ENCODE data around the gene CHRNA4.

The CHRNA4 gene

GRCh38 chr20:63360850-63361518 is at the start of gene CHRNA4:
TSS of gene CHRNA4 (minus strand) at chr20:63361349. CDS start at chr20:63361165, 184 bp downstream.
- no peak for DNase-seq (ENCODE audit: low read depth)

GRCh38 chr20:63409834-63410435 is 48.8 kb upstream of the CHRNA4 start:
- DNase-seq (ENCODE audit: low read depth): no peak

- no peak for DNase-seq (ENCODE audit: low read depth)
Observed at GRCh38 chr20:63409066-63409833, 48.1 kb upstream of the CHRNA4 start.

DNA sequence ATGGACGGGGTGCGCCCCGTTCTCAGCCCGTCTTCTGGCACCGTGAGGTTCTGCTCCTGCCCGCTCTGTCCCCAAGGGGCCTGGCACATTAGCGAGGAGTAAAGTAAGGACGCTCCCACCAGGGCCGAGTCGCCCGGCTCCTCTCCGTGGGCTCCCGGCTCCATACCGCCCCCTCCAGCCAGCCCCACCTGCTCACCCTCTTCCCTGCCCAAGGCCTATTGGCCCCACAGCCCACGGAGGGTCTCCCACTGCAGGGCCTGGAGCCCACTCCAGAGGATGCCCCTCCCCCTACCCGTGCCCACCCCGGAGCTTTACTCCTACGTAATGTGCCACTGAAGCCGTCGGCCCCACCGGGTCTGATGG is 47.5 kb upstream of the CHRNA4 start:
- no peak for DNase-seq (ENCODE audit: low read depth)

- no peak for DNase-seq (ENCODE audit: low read depth)
Observed at GRCh38 chr20:63407928-63408683, 47.0 kb upstream of the CHRNA4 start.

DNA sequence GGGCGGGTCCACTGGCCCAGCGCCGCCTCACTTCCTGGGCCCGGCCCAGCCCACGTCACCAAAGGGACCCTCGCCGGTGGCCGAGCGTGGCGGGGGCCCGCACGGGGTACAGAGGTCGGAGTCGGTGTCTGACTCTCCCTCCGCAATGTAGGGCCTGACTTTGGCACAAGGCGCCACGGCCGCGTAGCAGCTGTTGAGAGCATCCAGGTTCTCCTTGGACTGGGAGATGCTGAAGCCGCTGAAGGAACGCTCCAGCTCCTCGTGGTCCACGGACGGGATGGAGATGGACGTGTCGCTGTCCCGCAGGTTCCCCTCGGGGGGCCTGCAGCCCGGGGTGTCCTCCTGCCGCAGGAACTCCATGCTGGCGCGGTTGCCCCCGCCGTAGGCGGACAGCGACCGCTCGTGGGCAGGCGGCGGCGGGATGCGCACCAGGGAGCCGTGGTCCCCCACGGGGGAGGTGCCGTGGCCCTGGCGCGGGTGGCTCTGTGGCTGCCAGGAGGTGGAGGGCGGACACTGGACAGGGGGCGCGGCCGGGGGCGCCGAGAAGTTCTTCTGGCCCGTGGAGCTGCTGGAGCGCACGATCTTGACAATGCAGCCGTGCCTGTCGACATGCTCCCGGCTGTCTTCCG is 45.6 kb upstream of the CHRNA4 start:
- DNase-seq (ENCODE audit: low read depth): no peak

DNA sequence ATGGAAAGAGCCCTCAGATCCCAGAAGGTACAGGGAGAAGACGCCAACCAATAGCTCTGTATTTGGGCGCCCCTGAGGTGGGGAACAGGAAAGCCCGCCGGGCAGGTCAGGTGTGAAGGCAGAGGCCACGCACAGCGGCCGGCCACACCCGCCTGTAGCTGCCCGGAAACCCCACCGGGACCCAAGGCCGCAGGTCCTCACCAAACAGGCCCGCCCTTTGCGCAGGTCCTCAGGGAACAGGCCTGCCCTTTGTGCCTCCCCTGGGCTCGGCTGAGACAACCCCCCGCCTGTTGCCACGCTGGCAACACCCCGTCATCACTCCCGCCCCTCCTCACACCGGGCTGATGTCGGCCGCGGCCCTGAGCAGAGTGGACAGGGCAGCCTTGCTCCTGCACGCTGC is 44.9 kb upstream of the CHRNA4 start:
- DNase-seq (ENCODE audit: low read depth): no peak

- DNase-seq (ENCODE audit: low read depth): no peak
Observed at GRCh38 chr20:63405102-63405730, 44.1 kb upstream of the CHRNA4 start.

GRCh38 chr20:63404129-63405085 is 43.3 kb upstream of the CHRNA4 start:
- no peak for DNase-seq (ENCODE audit: low read depth)

GRCh38 chr20:63403403-63404105 is 42.4 kb upstream of the CHRNA4 start:
- DNase-seq (ENCODE audit: low read depth): no peak

GRCh38 chr20:63402860-63403220 is 41.7 kb upstream of the CHRNA4 start:
- DNase-seq (ENCODE audit: low read depth): no peak

DNA sequence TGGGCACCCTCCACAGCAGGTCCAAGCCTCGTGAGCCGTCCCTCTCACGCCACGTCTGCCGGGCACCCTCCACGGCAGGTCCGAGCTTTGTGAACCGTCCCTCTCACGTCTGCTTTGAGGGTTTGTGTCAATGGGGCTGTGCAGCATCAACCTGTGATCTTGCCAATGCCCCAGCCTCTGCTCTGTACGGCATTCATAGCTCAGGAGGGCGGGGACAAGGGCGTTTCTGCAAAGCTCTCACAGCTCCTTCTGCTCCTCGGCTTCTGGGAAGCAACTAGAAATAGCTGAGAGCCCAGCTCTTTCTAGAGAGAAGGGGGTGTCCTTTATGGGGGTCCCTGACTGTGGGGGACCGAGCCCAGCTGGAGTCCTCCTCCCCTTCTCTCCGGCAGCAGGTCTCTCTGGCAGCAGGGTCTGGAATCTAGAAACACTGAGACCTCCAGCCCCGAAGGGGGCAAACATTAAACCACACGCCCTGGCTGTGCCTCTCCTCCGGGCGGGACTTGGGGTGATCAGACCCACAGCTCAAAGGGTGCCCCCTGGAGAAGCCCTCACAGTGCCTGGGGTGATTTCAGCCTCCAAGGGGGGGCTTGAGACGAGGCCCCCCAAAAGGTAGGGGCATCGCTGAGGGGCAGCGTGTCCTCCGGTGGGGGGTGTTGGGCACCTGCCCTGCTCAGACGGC is 41.2 kb upstream of the CHRNA4 start:
- DNase-seq (ENCODE audit: low read depth): no peak

- DNase-seq (ENCODE audit: low read depth): no peak
Observed at GRCh38 chr20:63401384-63402110, 40.4 kb upstream of the CHRNA4 start.

- no peak for DNase-seq (ENCODE audit: low read depth)
Observed at GRCh38 chr20:63400486-63401210, 39.5 kb upstream of the CHRNA4 start.

DNA sequence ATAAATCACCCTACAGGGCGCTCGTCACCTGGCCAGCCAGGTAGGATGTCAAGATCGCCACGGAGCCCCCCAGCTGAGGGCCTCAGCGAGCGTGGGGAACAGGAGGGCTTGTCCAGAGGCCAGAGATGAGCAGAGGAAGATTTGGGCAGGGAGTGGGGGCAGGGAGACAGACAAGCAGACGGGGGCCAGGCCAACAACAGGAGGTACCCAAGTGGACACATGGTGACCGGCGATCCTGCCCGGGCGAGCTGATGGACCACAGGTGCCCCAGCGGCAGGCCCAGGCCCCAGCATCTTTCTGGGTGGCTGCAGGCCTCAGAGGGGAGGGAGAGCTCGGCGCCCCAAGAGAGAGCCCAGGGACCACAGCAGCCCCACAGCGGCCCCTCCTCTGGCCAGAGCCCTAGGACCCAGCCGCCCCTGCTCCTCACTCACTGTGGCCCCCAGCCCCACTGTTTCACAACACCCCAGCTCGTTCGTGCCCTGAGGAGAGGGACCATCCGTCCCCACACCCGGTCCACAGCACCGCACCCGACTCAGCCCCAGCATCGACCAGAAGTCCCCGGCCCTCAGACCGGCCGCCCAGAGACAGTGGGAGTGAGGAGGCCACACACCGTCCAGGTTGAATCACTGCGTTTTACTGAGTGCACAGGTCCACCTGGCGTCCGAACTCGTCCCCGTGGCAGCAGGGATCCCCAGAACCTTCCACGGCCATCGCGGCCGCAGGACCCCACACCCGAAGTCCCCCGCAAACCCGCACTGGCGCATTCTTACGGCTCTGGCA is 38.6 kb upstream of the CHRNA4 start:
- DNase-seq (ENCODE audit: low read depth): no peak

DNA sequence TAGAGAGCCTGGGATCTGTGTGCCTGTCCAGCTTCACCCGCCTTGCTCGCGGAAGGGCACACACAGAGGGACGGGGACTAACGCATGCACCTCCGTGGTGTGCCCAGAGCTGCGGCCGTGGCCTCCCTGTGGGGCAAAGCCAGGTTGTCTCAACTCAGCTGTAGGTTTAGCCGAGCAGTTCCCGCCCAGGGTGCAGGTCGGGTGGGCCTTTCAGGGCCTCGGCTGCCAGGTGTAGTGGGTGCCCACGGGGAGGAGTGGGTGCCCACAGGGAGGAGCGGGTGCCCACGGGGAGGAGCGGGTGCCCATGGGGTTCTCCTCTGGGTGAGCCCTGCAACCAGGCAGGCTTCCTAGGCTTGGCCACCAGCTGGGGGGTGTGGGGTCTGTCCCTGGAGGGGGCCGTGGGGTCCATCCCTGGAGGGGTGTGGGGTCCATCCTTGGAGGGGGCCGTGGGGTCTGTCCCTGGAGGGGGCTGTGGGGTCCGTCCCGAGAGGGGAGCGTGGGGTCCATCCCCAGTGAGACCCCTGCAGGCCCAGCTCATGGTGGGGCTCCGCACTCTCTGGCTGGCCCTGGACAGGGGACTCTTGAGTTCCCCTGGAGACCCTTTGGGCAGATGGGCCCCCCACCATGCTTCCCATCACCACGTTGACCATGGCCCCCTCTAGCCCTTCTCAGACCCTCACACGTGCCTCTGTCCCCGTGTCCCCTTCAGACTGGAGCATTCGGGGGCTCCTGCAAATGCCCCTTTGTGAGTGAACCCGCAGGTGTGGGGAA is 37.8 kb upstream of the CHRNA4 start:
- DNase-seq (ENCODE audit: low read depth): no peak

All from stimulated activated CD8-positive, alpha-beta memory T cell treated with anti-CD3 and anti-CD28 coated beads, Interleukin-15, amount 100 ng/mL, for 24 hours (primary cell).